ENCODE measurements around the gene C2orf49.

- TF ChIP-seq CTCF (IDR thresholded peaks at IDR 0.05; ENCODE audit: insufficient read depth, low read length) (no peak), POLR2AphosphoS5 (IDR thresholded peaks at IDR 0.05; ENCODE audit: low read depth) (no peak), GABPA (IDR thresholded peaks at IDR 0.05; ENCODE audit: low read depth) (no peak), SPI1 (IDR thresholded peaks at IDR 0.05; ENCODE audit: borderline replicate concordance, low read depth) (no peak)
Measured at GRCh38 chr2:105373895-105374401, 36.6 kb downstream of the C2orf49 start.

Measured in HL-60 (cell line).